GM19467 (cell line): ENCODE data around the gene PSD2.

ENCODE experiments used
- ATAC-seq: cut with Tn5 transposase; IDR thresholded peaks from one replicate; pipeline ENCODE4 v1.9.1; 2021; ENCODE audit warnings: mild to moderate bottlenecking, moderate library complexity; ENCODE audit not compliant: unreplicated experiment

PSD2 gene

GRCh38 chr5:139854029-139854605, 58.5 kb downstream of the PSD2 start:
- no peak for ATAC-seq

- ATAC-seq: no peak
Measured at GRCh38 chr5:139854953-139855352, 59.3 kb downstream of the PSD2 start.

- ATAC-seq: no peak
Measured at GRCh38 chr5:139855451-139855850, 59.8 kb downstream of the PSD2 start.

GRCh38 chr5:139855946-139856540, 60.4 kb downstream of the PSD2 start:
- ATAC-seq: no peak

- no peak for ATAC-seq
Measured at GRCh38 chr5:139856714-139857113, 61.1 kb downstream of the PSD2 start.

GRCh38 chr5:139859013-139859412, 63.4 kb downstream of the PSD2 start:
- ATAC-seq: no peak

GRCh38 chr5:139861021-139861888, 65.6 kb downstream of the PSD2 start:
- no peak for ATAC-seq

GRCh38 chr5:139861889-139862207, 66.2 kb downstream of the PSD2 start:
- ATAC-seq: no peak

GRCh38 chr5:139862313-139862712, 66.7 kb downstream of the PSD2 start:
- ATAC-seq: no peak

- ATAC-seq: no peak
Measured at GRCh38 chr5:139862803-139863202, 67.2 kb downstream of the PSD2 start.

GRCh38 chr5:139863361-139863760, 67.8 kb downstream of the PSD2 start:
- ATAC-seq: no peak

- ATAC-seq: no peak
Measured at GRCh38 chr5:139863855-139864558, 68.4 kb downstream of the PSD2 start.

- no peak for ATAC-seq
Measured at GRCh38 chr5:139864716-139865483, 69.3 kb downstream of the PSD2 start.

GRCh38 chr5:139867109-139867508, 71.5 kb downstream of the PSD2 start:
- no peak for ATAC-seq

GRCh38 chr5:139867581-139867980, 72.0 kb downstream of the PSD2 start:
- ATAC-seq: no peak

GRCh38 chr5:139869042-139869790, 73.6 kb downstream of the PSD2 start:
- ATAC-seq: no peak

GRCh38 chr5:139870677-139871076, 75.1 kb downstream of the PSD2 start:
- no peak for ATAC-seq

GRCh38 chr5:139871614-139872013, 76.0 kb downstream of the PSD2 start:
- no peak for ATAC-seq

- no peak for ATAC-seq
Measured at GRCh38 chr5:139872052-139872766, 76.6 kb downstream of the PSD2 start.
